Keratinocyte (primary cell): ENCODE results near the gene FAM227A. TPM values are rescaled to one million over a fixed set of nuclear protein-coding genes. Genes with fewer than 3 reads are reported as not detected.

Experiments used
- DNase-seq: peaks from one replicate; pipeline ENCODE4 v3.0.0-alpha.2; 2011; ENCODE audit warnings: low read depth, missing footprints, low spot score
- FAIRE-seq: peaks from 2 replicates; lab custom pipeline; 2011; peaks lifted over from hg19 to GRCh38; lab: Jason Lieb, UNC
- H2AFZ ChIP-seq: 2 replicates; pipeline ENCODE4 v1.6.0; 2012; ENCODE audit warnings: low read length, control low read depth, inconsistent platforms; ENCODE audit not compliant: control insufficient read depth
- H3K27ac ChIP-seq: 2 replicates; pipeline ENCODE4 v1.5.1; 2011; ENCODE audit warnings: low read length; ENCODE audit not compliant: control insufficient read depth, insufficient read depth
- H3K27me3 ChIP-seq: 3 replicates; pipeline ENCODE4 v1.6.0; 2011; ENCODE audit warnings: low read length; ENCODE audit not compliant: control insufficient read depth, insufficient read depth; ENCODE audit errors: extremely low read depth
- H3K36me3 ChIP-seq, 2 experiments: 2 replicates in 1 of 2; 3 replicates in 1 of 2; pipeline ENCODE4 v1.5.1; 2011; ENCODE audit warnings: low read length in 2 of 2, mild to moderate bottlenecking in 1 of 2; ENCODE audit not compliant: control insufficient read depth in 2 of 2, insufficient read depth in 2 of 2; ENCODE audit errors: extremely low read depth in 1 of 2
- H3K4me1 ChIP-seq: 3 replicates; pipeline ENCODE4 v1.5.1; 2011; ENCODE audit warnings: low read length; ENCODE audit not compliant: control insufficient read depth, insufficient read depth; ENCODE audit errors: extremely low read depth
- H3K4me2 ChIP-seq: 3 replicates; pipeline ENCODE4 v1.6.0; 2011; ENCODE audit warnings: low read depth, low read length; ENCODE audit not compliant: control insufficient read depth, insufficient read depth; ENCODE audit errors: extremely low read depth
- H3K4me3 ChIP-seq, 3 experiments: fragments of 200-600 bp in 1 of 3; sonication (generic) in 1 of 3; 2 replicates in 2 of 3; 3 replicates in 1 of 3; pipeline ENCODE4 v1.5.1; 2011 to 2016; ENCODE audit warnings: low read length in 3 of 3, mild to moderate bottlenecking in 3 of 3, control low read depth in 2 of 3, inconsistent platforms in 1 of 3, low read depth in 1 of 3, mixed read lengths in 1 of 3, mixed run types in 1 of 3, moderate library complexity in 1 of 3; ENCODE audit not compliant: control insufficient read depth in 2 of 3, insufficient read depth in 2 of 3; ENCODE audit errors: extremely low read depth in 1 of 3
- H3K79me2 ChIP-seq: 2 replicates; pipeline ENCODE4 v1.6.0; 2012; ENCODE audit warnings: low read length; ENCODE audit not compliant: control insufficient read depth, insufficient read depth
- H3K9ac ChIP-seq: 3 replicates; pipeline ENCODE4 v1.6.0; 2011; ENCODE audit warnings: low read length; ENCODE audit not compliant: control insufficient read depth, insufficient read depth; ENCODE audit errors: extremely low read depth
- H3K9me1 ChIP-seq: 3 replicates; pipeline ENCODE4 v1.6.0; 2011; ENCODE audit warnings: low read length; ENCODE audit not compliant: control insufficient read depth, insufficient read depth; ENCODE audit errors: extremely low read depth
- H3K9me3 ChIP-seq: 2 replicates; pipeline ENCODE4 v1.5.1; 2012; ENCODE audit warnings: low read depth, low read length; ENCODE audit not compliant: control insufficient read depth
- H4K20me1 ChIP-seq: 3 replicates; pipeline ENCODE4 v1.6.0; 2011; ENCODE audit warnings: low read length; ENCODE audit not compliant: control insufficient read depth, insufficient read depth; ENCODE audit errors: extremely low read depth
- EZH2 ChIP-seq: IDR thresholded peaks from one replicate; pipeline ENCODE4 v1.6.1; 2012; ENCODE audit warnings: inconsistent platforms, mild to moderate bottlenecking, low read length, moderate library complexity
- dilution Hi-C: fragments of 300-500 bp; cut with MboI; formaldehyde crosslinking; loops from one replicate; pipeline ENCODE4 v1.7.0; 2020; ENCODE audit warnings: low sequenced_read_pairs; ENCODE audit not compliant: extremely low pct_ligation_motif_present
- polyA plus RNA-seq, 5 experiments: library from polyadenylated mRNA; depleted of rRNA in 3 of 5; stranded (reverse) in 3 of 5; stranded (forward) in 1 of 5; unstranded in 1 of 5; fragments of >200 nt; gene quantifications; 1 replicate in 1 of 5; 2 replicates in 3 of 5; 3 replicates in 1 of 5; pipeline versions ENCODE4 v1.2.1 to v1.2.3, GENCODE V29; 2011 to 2012; ENCODE audit warnings: missing spikeins in 2 of 5, low read depth in 1 of 5, low replicate concordance in 1 of 5
- TF ChIP-seq, protein P1 (sequence below), 3 experiments: IDR thresholded peaks in 1 of 3; conservative IDR thresholded peaks in 1 of 3; optimal IDR thresholded peaks in 1 of 3; 2 replicates in 2 of 3; 3 replicates in 1 of 3; pipeline versions ENCODE3 to v1.5.1; 2011; ENCODE audit warnings: low read length in 3 of 3, mild to moderate bottlenecking in 3 of 3, moderate library complexity in 2 of 3, control low read depth in 1 of 3, inconsistent platforms in 1 of 3; ENCODE audit not compliant: insufficient read depth in 2 of 3; ENCODE audit errors: extremely low read depth in 1 of 3

Gene FAM227A
- polyA plus RNA-seq, 1 donor (not counting 4 experiments of a cell fraction or from before 2014, with no cell fraction given), result 1.1 TPM

DNA sequence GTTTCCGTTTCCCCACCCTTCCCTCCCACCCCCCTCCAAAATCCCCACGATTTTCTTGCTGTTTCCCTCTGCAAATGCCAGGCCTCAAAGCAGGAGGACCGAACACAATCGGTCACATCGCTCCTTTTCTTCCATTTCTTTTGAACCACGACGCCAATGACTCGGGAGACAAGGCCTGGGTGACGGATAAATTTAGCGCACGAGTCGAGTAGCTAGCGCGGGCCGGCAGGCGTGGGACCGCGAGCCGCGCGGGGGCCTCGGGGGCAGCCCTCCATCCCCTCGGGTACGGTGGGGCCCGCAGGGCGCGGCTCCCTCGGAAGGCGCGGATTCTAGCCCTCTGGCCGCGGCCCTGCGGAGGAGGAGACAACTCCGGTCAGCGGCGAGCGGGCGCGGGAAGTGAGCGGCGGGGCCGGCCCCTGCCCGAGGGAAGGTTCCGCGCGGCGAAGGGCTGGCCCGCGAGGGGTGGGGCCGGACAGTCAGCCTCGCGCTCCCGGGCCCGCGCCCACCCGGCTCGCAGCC is 44.1 kb upstream of the FAM227A start:
- peaks cover 42% of the 10 kb centered on the region for H3K79me2 ChIP-seq
- H3K27me3 ChIP-seq, result no peaks in the 10 kb centered on the region

DNA sequence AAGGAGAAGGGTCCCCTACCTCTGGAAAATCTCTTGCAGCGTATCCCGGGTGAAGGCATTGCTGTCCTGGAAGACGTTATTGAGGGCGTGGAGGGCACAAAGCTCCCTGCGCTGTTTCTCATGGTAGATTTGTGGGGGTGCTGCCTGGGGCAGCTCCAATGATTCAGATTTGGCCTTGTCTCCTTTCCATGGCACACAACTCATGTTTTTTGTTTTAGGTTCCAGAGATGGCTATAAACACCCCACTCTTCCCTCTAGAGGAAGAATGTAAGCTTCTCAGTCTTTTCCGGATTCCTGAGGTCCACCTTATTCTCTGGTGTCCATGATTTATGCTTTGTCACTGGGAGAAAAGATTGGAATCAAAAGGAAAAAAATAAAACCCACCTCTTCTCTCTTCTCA is 43.6 kb upstream of the FAM227A start:
- Histone ChIP-seq H3K9ac (peak overlapping the region; percentile 93), H3K27me3 (no peaks in the 10 kb centered on the region), H3K27ac (peak overlapping the region; percentile 94), H3K4me3 (peak overlapping the region; percentile 68 to 81 (median 74)), H3K4me1 (peaks cover 49% of the 10 kb centered on the region), H3K9me1 (no peaks in the 10 kb centered on the region), H3K9me3 (no peaks in the 10 kb centered on the region), H2AFZ (no peak overlapping the region), H3K79me2 (peaks cover 47% of the 10 kb centered on the region), H4K20me1 (no peaks in the 10 kb centered on the region), H3K36me3 (peaks cover 0 to 8% of the 10 kb centered on the region in 2 experiments), H3K4me2 (peak overlapping the region; percentile 89)
- TF ChIP-seq, protein P1, sequence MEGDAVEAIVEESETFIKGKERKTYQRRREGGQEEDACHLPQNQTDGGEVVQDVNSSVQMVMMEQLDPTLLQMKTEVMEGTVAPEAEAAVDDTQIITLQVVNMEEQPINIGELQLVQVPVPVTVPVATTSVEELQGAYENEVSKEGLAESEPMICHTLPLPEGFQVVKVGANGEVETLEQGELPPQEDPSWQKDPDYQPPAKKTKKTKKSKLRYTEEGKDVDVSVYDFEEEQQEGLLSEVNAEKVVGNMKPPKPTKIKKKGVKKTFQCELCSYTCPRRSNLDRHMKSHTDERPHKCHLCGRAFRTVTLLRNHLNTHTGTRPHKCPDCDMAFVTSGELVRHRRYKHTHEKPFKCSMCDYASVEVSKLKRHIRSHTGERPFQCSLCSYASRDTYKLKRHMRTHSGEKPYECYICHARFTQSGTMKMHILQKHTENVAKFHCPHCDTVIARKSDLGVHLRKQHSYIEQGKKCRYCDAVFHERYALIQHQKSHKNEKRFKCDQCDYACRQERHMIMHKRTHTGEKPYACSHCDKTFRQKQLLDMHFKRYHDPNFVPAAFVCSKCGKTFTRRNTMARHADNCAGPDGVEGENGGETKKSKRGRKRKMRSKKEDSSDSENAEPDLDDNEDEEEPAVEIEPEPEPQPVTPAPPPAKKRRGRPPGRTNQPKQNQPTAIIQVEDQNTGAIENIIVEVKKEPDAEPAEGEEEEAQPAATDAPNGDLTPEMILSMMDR (optimal IDR thresholded peaks at IDR 0.05 in 1 of 3, IDR thresholded peaks at IDR 0.05 in 1 of 3, conservative IDR thresholded peaks at IDR 0.05 in 1 of 3; ENCODE audit: extremely low read depth in 1 of 3, insufficient read depth in 2 of 3, low read length in 3 of 3), result no peak
- TF ChIP-seq EZH2, result no peak
- no peak for DNase-seq
- no peak for FAIRE-seq
- dilution Hi-C loops, result no loop called here

More for the DNA sequence above, 44.1 kb upstream of the FAM227A start:
- FAIRE-seq, result no peak
- Histone ChIP-seq H3K27ac (peak overlapping the region; percentile 94), H3K4me3 (peak overlapping the region; percentile 68 to 81 (median 74)), H2AFZ (no peak overlapping the region), H3K4me2 (peak overlapping the region; percentile 89), H3K9me3 (no peaks in the 10 kb centered on the region), H3K9me1 (no peaks in the 10 kb centered on the region), H3K4me1 (peaks cover 47% of the 10 kb centered on the region), H3K36me3 (peaks cover 0 to 8% of the 10 kb centered on the region in 2 experiments), H4K20me1 (no peaks in the 10 kb centered on the region), H3K9ac (peak overlapping the region; percentile 93)
- dilution Hi-C loops, result no loop called here
- DNase-seq, result no peak
- TF ChIP-seq EZH2, result no peak
- TF ChIP-seq, protein P1 (optimal IDR thresholded peaks at IDR 0.05 in 1 of 3, IDR thresholded peaks at IDR 0.05 in 1 of 3, conservative IDR thresholded peaks at IDR 0.05 in 1 of 3; ENCODE audit: extremely low read depth in 1 of 3, insufficient read depth in 2 of 3, low read length in 3 of 3), result no peak
